Activated naive CD4-positive, alpha-beta T cell treated with anti-CD3 and anti-CD28 coated beads, Interleukin-2, amount 50 U/mL, for 24 hours (primary cell): ENCODE data around the gene ZNF500.
A peak's percentile ranks its signal among the peaks of the same experiment; 100 is the strongest.
"Not testable (repeated sequence)": the region's sequence is repeated elsewhere in the genome, so short reads cannot be mapped to it uniquely, and the experiment has no call there.

Source experiments
- H3K27ac Mint-ChIP-seq: one replicate; pipeline ENCODE4 v1.8.0; 2021; ENCODE audit warnings: mild to moderate bottlenecking, mixed read lengths
- H3K27me3 Mint-ChIP-seq: one replicate; pipeline ENCODE4 v1.8.0; 2021; ENCODE audit warnings: mixed read lengths
- H3K36me3 Mint-ChIP-seq: one replicate; pipeline ENCODE4 v1.8.0; 2021; ENCODE audit warnings: mixed read lengths
- H3K4me1 Mint-ChIP-seq: one replicate; pipeline ENCODE4 v1.8.0; 2021; ENCODE audit warnings: mixed read lengths
- H3K4me3 Mint-ChIP-seq: one replicate; pipeline ENCODE4 v1.8.0; 2021; ENCODE audit warnings: mild to moderate bottlenecking, mixed read lengths
- H3K9me3 Mint-ChIP-seq: one replicate; pipeline ENCODE4 v1.8.0; 2021; ENCODE audit warnings: mixed read lengths

Gene ZNF500

DNA sequence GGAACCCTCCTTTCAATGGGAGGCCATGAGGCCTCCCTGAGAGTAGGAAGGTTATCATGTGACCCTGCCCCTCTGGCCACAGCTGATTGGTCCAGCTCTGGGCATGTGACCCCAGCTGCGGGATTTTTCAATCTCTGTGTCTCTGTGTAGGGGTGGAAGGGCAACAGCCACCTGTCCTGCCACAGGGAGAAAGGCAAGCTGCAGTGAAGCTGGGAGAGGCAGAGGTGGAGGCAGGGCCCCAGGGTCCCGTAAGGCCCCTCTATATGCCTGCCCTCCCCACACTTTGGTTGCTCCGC is 21.7 kb downstream of the ZNF500 start:
- H3K27ac Mint-ChIP-seq, result no peak overlapping the region

DNA sequence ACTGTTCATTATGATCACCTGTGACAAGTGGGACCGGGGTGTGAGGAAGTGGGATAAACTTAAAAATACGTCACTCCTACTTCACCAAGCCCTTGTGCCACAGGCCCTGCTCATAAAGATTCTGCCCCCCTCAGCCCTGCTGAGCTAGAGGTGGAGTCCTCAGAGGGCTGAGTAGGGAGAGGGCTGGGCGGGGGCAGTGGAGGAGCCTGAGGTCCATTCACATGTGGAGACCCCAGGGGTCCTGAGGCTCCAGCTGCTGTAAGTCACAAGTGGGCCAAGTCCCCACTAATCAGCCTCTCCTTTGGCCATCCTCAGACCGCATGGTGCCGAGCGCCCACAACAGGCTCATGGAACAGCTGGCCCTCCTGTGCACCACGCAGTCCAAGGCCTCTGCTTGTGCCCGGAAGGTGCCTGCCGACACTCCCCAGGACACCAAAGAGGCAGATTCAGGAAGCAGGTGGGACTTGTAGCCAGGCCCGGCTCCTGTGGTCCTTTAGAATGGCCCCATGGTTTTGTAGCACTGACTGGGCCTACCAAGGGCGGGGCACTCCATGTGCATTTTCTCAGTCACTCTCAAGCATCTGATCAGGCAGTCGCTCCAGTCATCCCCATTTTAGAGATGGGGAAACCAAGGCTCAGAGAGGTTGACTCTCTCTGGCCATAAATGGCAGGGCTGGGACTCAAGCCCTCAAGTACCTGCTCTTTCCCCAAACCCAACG is 22.2 kb downstream of the ZNF500 start:
- no peaks in the 10 kb centered on the region for H3K36me3 Mint-ChIP-seq
- no peaks in the 10 kb centered on the region for H3K9me3 Mint-ChIP-seq
- no peaks in the 10 kb centered on the region for H3K27me3 Mint-ChIP-seq
- no peak overlapping the region for H3K4me3 Mint-ChIP-seq
- no peak overlapping the region for H3K27ac Mint-ChIP-seq
- H3K4me1 Mint-ChIP-seq, result peaks cover 21% of the 10 kb centered on the region

More for the DNA sequence above, 21.7 kb downstream of the ZNF500 start:
- H3K4me3 Mint-ChIP-seq, result no peak overlapping the region
- no peaks in the 10 kb centered on the region for H3K36me3 Mint-ChIP-seq
- H3K4me1 Mint-ChIP-seq, result peaks cover 21% of the 10 kb centered on the region
- H3K9me3 Mint-ChIP-seq, result no peaks in the 10 kb centered on the region
- H3K27me3 Mint-ChIP-seq, result no peaks in the 10 kb centered on the region

DNA sequence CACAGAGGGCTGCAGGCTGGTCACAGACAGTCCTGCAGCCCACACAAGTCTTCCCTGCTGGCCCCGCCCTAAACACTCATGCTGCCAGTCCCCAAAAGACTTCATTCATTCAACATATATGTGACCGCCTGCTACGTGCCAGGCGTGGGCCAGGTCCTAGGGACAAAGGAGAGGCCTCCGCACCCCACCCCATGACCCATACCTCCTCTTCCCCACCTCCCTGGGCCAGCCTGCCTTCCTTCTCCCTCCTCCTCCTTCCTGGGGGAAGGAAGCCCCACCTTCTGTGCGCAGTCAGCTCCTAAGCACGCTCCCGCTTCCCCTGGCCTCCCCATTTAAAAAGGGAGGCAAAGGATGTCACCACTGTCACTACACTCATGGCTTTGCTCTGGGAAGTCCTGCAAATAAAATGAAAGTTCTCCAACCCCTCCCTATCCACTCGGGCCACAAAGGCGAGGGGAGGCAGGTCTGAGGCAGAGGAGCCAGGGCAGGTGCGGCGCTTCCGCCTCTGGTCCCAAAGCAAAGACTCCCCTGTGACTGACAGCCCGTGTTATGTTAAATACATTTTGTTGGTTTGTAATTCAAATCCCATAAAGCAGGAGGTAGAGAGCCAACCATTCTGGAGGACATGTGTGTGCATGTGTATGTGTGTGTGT is 23.6 kb downstream of the ZNF500 start:
- Mint-ChIP-seq H3K4me3 (peak overlapping the region; percentile 44), H3K4me1 (peaks cover 21% of the 10 kb centered on the region), H3K27me3 (no peaks in the 10 kb centered on the region), H3K27ac (no peak overlapping the region), H3K9me3 (no peaks in the 10 kb centered on the region), H3K36me3 (no peaks in the 10 kb centered on the region)

DNA sequence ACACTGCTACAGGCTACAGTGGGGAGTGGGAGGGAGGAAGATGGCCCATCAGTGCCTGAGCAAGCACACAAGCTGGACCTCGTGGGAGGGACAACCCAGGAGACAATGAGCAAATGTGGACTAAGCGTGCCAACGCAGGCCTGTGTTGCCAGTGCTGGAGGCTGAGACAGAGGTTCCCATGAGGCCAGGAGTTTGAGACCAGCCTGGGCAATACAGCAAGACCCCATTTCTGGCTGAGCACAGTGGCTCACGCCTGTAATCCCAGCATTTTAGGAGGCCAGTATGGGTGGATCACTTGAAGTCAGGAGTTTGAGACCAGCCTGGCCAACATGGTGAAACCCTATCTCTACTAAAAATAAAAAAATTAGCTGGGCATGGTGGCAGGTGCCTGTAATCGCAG is 28.6 kb downstream of the ZNF500 start:
- H3K27me3 Mint-ChIP-seq, H3K27ac Mint-ChIP-seq, H3K4me3 Mint-ChIP-seq: not testable (repeated sequence)

DNA sequence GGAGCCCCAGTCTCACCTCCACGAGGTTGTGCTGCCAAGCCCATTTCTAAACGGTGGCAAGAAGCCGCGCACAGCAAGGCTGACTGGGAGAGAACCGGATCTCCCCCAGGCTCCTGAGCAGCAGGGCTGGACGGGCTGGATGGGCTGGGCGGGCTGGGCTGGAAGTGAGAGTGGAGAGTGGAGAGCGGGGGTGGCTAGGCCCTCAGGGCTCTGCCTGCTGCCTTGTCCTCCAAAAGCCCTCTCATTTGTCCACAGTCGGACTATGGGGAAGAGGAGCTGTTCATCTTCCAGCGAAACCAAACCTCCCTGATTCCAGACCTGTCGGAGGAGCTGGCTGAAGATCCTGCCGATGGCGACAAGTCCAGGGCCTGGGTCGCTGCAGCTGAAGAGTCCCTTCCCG is 29.4 kb downstream of the ZNF500 start:
- no peaks in the 10 kb centered on the region for H3K9me3 Mint-ChIP-seq
- no peak overlapping the region for H3K4me3 Mint-ChIP-seq
- peaks cover 2% of the 10 kb centered on the region for H3K36me3 Mint-ChIP-seq
- no peaks in the 10 kb centered on the region for H3K27me3 Mint-ChIP-seq
- peaks cover 11% of the 10 kb centered on the region for H3K4me1 Mint-ChIP-seq
- no peak overlapping the region for H3K27ac Mint-ChIP-seq

More for the DNA sequence above, 28.6 kb downstream of the ZNF500 start:
- H3K9me3 Mint-ChIP-seq, H3K36me3 Mint-ChIP-seq: not testable (repeated sequence)
- H3K4me1 Mint-ChIP-seq, result peaks cover 12% of the 10 kb centered on the region

DNA sequence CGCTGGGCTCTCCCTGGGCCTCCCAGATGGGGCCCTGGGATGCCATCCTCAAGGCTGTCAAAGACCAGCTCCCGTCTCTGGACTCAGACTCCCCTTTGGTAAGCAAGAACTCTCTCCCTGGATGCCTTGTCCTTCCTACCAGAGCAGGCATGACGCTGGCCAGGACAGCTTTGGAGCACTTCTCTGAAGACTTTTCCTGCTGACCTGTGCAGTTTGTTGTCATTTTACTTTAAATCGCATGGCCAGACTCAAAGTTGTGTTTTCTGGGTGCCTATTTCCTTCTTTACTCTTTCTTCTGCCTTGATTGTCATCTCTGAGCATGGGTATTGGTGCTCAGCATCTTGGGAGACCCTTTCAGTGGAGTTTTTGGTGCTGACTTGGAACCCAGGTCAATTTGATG is 30.4 kb downstream of the ZNF500 start:
- Mint-ChIP-seq H3K27me3 (no peaks in the 10 kb centered on the region), H3K4me3 (no peak overlapping the region), H3K9me3 (no peaks in the 10 kb centered on the region), H3K4me1 (peaks cover 11% of the 10 kb centered on the region), H3K27ac (no peak overlapping the region), H3K36me3 (peaks cover 2% of the 10 kb centered on the region)

DNA sequence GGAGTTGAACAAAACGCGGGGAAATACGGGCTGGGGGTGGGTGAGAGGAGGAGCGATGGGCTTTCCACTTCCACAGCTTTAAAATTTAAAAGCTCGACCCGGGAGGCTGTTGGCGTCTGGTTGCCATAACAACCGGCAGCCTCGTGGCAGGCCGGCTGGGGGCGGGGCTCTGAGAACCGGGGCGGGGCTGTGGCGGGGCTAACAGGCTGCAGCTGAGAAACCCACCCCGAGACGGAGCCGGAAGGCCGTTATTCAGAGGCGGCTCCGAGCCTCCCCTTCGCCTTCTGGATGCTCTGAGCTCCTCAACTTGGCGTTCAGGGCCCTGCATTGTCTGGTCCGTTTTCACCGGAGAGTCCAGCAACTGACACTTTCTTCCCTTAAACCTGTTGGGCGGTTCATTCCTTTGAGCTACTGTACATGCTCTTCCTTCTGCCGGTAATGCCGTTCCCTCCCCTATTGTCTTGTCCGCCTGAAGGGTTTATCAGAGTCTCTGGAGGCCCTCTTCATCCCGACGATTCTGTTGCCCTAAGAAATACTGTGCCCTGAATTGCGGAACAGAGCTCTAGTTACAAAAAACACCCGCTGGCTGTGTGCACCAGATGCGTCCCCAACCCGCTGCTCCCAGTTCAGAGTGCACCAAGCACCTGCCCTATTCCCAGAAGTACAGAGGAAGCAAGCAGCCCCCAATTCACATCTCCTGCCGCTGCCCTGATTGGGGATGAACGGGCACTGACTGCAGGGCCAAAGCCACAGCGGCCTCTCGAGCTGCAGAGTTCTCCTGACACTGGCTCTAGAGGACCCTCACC is 32.0 kb downstream of the ZNF500 start:
- Mint-ChIP-seq H3K27me3 (no peaks in the 10 kb centered on the region), H3K4me3 (peak overlapping the region; percentile 93), H3K4me1 (peaks cover 15% of the 10 kb centered on the region), H3K27ac (peak overlapping the region; percentile 80), H3K36me3 (peaks cover 4% of the 10 kb centered on the region), H3K9me3 (no peaks in the 10 kb centered on the region)

DNA sequence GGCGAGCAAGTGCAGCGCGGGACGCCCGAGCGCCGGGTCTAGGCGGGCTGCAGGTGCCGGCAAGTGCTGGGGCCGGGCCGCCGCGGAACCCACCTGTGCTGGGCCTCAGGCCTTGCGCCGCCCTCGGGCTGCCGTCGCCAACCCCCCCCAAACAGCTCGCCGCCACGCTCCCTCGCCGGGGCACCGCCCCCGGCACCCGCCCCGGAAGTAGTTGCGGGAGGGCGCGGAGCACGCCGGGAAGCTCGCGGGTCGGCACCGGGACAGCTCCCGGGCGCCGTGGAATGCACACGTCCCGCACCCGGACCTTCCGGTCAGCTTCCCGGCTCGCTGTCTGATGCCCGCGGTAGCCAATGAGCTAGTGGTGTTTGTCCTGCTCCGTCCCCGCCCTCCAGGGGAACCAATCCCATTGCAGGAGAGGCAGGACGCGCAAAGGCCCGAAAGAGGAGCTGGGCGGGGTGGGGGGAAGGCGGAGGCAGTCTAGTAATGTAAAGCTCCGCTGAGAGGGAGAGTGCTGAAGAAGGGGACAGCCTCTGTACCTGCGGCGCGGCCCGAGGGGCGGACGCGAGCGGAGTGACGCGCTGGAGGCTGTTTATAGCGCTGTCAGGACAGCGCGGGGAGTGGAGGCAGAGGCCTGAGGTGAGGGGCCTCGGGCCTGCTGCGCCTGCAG is 32.8 kb downstream of the ZNF500 start, which contains the start of the genes ANKS3 and DNAAF8:
Gene ANKS3, minus strand, starts transcription at position 209 of the 667 bp plus-strand sequence. CDS start 4,122 bp downstream, outside the sequence.
Gene DNAAF8, plus strand, starts transcription at position 475 of the 667 bp plus-strand sequence. CDS start 1,978 bp downstream, outside the sequence.
- H3K9me3 Mint-ChIP-seq, result no peaks in the 10 kb centered on the region
- H3K4me1 Mint-ChIP-seq, result peaks cover 15% of the 10 kb centered on the region
- H3K27ac Mint-ChIP-seq, result peak within 1 kb of the TSS; percentile 80

DNA sequence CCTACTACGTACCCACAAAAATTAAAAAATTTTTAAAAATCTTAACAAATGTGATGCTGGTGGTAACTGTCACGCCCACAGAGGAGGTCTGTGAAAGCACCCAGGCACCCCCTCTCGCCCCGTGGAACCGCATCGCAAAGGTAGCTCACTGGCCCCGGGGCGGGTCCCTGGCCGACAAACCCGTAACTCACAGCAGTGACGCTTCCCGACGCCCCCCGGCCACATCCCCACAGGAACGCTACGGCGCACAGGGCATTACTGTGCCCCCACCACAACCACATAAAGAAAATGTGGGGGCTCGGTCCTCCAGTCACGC is 33.3 kb downstream of the ZNF500 start:
- peaks cover 15% of the 10 kb centered on the region for H3K4me1 Mint-ChIP-seq

More for the DNA sequence above, 32.8 kb downstream of the ZNF500 start, which contains the start of the genes ANKS3 and DNAAF8:
- Mint-ChIP-seq H3K4me3 (peak within 1 kb of the TSS; percentile 93), H3K36me3 (peaks cover 4% of the 10 kb centered on the region), H3K27me3 (no peaks in the 10 kb centered on the region)

DNA sequence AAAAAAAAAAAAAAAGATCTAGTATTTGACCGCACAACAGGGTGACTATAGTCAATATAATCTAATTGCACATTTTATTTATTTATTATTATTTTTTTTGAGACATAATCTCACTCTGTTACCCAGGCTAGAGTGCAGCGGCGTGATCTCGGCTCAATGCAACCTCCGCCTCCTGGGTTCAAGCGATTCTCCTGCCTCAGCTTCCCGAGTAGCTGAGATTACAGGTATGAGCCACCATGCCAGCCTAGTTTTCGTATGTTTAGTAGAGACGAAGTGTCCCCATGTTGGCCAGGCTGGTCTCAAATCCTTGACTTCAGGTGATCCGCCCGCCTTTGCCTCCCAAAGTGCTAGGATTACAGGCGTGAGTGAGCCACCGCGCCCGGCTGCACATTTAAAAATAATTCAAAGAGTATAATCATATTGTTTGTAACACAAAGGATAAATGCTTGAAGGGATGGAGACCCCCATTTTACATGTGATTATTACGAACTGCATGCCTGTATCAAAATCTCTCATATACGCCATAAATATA is 33.7 kb downstream of the ZNF500 start:
- no peaks in the 10 kb centered on the region for H3K9me3 Mint-ChIP-seq
- H3K27ac Mint-ChIP-seq, result no peak overlapping the region
- H3K27me3 Mint-ChIP-seq, result no peaks in the 10 kb centered on the region
- H3K36me3 Mint-ChIP-seq, result peaks cover 4% of the 10 kb centered on the region
- H3K4me3 Mint-ChIP-seq, result peak overlapping the region; percentile 93
- peaks cover 15% of the 10 kb centered on the region for H3K4me1 Mint-ChIP-seq

More for the DNA sequence above, 33.3 kb downstream of the ZNF500 start:
- Mint-ChIP-seq H3K9me3 (no peaks in the 10 kb centered on the region), H3K4me3 (peak overlapping the region; percentile 93), H3K27me3 (no peaks in the 10 kb centered on the region), H3K27ac (peak overlapping the region; percentile 59), H3K36me3 (peaks cover 4% of the 10 kb centered on the region)

DNA sequence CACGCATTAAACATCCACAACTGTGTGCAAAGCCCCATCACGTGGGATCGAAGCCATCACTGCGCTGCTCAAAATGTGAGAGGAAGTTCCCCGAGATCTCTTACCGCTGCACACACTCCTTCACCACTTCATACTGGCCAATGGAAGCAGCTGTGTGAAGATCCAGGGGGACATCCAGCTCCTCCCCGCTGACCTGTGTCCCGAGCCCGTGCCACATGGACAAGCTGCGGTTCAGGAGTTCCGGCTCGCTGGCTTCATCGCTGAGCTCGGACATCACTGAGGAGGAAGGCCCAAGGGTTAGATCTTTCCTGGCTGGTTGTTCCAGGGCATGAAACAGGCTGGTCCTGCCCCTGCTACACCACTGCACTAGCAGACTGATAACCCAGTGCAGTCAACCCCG is 37.1 kb downstream of the ZNF500 start:
- Mint-ChIP-seq H3K9me3 (no peaks in the 10 kb centered on the region), H3K4me3 (no peak overlapping the region), H3K27ac (no peak overlapping the region), H3K27me3 (no peaks in the 10 kb centered on the region), H3K4me1 (peaks cover 10% of the 10 kb centered on the region), H3K36me3 (peaks cover 4% of the 10 kb centered on the region)

DNA sequence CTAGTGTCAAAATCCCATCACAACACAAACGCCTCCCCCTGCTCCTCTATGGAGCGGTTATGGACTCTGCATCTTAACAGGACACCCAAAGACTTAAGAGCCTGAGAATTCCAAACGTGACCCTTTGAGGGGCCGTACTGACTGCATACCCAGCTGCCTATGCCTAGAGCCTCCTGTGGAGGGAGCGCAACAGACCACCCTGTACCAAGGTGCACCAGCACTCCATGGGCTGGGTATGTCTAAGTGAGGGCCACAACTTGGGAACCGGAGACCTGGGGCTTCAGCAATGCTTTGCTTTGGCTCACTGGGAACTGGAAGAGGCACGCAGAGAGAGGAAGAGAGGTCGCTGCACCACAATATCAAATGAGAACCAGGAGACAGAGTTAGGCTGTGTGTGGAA is 38.3 kb downstream of the ZNF500 start:
- peaks cover 9% of the 10 kb centered on the region for H3K4me1 Mint-ChIP-seq
- peaks cover 4% of the 10 kb centered on the region for H3K36me3 Mint-ChIP-seq
- no peak overlapping the region for H3K4me3 Mint-ChIP-seq
- no peaks in the 10 kb centered on the region for H3K9me3 Mint-ChIP-seq
- no peak overlapping the region for H3K27ac Mint-ChIP-seq
- no peaks in the 10 kb centered on the region for H3K27me3 Mint-ChIP-seq

DNA sequence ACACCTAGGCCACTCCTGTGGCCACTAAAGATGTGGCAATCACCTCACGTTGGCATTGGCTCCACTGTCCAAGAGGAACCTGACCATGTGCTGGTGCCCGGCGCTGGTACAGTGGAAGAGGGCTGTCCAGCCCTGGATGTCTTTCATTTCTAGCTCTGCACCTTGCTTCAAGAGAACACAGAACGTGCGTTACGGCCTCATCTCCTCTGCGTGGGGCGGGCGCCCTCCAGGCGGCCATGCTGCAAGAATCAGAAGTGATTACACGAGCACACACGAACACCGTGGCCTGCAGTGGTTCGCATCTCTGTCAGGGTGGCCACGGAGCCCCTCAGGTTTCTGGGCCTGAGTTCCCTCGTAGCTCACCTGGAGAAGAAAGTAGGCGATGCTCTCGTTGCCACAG is 40.3 kb downstream of the ZNF500 start:
- Mint-ChIP-seq H3K9me3 (no peaks in the 10 kb centered on the region), H3K4me3 (no peak overlapping the region), H3K27ac (peak overlapping the region; percentile 62), H3K36me3 (peaks cover 3% of the 10 kb centered on the region), H3K27me3 (no peaks in the 10 kb centered on the region), H3K4me1 (peaks cover 4% of the 10 kb centered on the region)

DNA sequence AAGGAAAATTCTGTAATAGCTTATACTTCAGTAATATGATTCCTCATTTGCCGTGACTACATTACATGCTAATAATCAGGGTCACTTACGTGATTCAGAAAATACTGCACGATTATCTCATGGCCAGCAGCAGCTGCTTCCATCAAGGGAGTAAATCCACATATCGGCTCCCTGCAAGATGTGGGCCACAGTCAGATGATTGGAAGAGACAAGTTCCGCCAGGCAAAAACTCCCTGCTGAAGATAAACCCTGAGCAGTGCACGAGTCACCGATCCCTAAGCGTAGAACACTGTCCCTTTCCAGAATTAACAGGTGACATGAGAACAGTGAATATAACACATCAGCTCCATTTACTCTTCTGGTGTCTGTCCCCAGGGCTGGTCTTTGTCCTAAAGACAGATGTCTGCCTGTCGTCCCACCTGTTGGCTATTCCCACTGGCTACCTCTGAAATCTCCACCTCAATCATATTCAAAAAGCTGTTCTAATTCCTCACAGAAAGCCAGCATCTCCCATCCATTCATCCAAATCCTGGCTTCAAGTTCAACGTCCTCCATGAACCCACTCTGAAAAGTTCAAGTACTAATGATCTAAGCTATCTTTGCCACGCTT is 42.2 kb downstream of the ZNF500 start:
- Mint-ChIP-seq H3K4me1 (no peaks in the 10 kb centered on the region), H3K36me3 (no peaks in the 10 kb centered on the region), H3K4me3 (no peak overlapping the region), H3K27me3 (no peaks in the 10 kb centered on the region), H3K9me3 (no peaks in the 10 kb centered on the region), H3K27ac (peak overlapping the region; percentile 9)
